RWPE2 (cell line): ENCODE data around the gene KANSL1L.

Source experiments
- ATAC-seq: fragments of 200-7000 bp; cut with Tn5 transposase; 3 replicates; pipeline ENCODE4 v1.9.1; 2021; ENCODE audit warnings: low read depth
- DNase-seq: peaks from one replicate; pipeline ENCODE4 v3.0.0-alpha.2; 2020; ENCODE audit warnings: low spot score
- H3K27ac ChIP-seq: fragments of 450-650 bp; 2 replicates; pipeline ENCODE4 v1.5.1; 2017; ENCODE audit warnings: mild to moderate bottlenecking; ENCODE audit not compliant: poor library complexity, severe bottlenecking
- H3K27me3 ChIP-seq: fragments of 250-450 bp; sonication (Bioruptor Pico); 2 replicates; pipeline ENCODE4 v1.5.1; 2021; ENCODE audit warnings: mild to moderate bottlenecking, moderate library complexity; ENCODE audit not compliant: insufficient read depth, poor library complexity, severe bottlenecking
- H3K36me3 ChIP-seq: fragments of 250-450 bp; sonication (Bioruptor Pico); 2 replicates; pipeline ENCODE4 v1.5.1; 2020; ENCODE audit warnings: low read depth, mild to moderate bottlenecking, moderate library complexity
- H3K4me1 ChIP-seq: fragments of 250-450 bp; sonication (Bioruptor Pico); 2 replicates; pipeline ENCODE4 v1.5.1; 2021; ENCODE audit warnings: mild to moderate bottlenecking, moderate library complexity; ENCODE audit not compliant: insufficient read depth, poor library complexity, severe bottlenecking
- H3K4me3 ChIP-seq: fragments of 250-450 bp; sonication (Bioruptor Pico); 2 replicates; pipeline ENCODE4 v1.5.1; 2021; ENCODE audit warnings: mild to moderate bottlenecking, moderate library complexity; ENCODE audit not compliant: severe bottlenecking
- H3K9me3 ChIP-seq: fragments of 250-450 bp; sonication (Bioruptor Pico); 2 replicates; pipeline ENCODE4 v1.5.1; 2021; ENCODE audit warnings: mild to moderate bottlenecking, moderate library complexity; ENCODE audit not compliant: severe bottlenecking
- TF ChIP-seq, protein P1 (sequence below): fragments of 450-650 bp; IDR thresholded peaks from one replicate; pipeline ENCODE4 v1.5.1; 2017; ENCODE audit warnings: mild to moderate bottlenecking, moderate library complexity; ENCODE audit not compliant: poor library complexity, severe bottlenecking

The KANSL1L gene

DNA sequence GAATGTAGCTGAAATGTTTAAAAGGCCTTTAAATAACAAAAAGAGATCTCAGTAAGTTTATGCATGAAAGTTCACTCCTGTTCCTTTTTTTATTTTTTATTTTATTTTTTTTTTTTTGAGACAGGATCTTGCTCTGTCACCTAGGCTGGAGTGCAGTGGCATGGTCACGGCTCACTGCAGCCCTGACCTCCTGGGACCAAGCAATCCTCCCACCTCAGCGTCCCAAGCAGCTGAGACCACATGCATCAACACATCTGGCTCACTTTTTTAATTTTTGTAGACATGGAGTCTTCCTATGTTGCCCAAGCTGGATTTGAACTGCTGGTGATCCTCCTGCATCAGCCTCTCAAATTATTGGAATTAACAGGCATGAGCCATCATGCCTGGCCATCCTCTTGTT, 84.3 kb downstream of the KANSL1L start:
- no peak overlapping the region for H3K27ac ChIP-seq
- H3K27me3 ChIP-seq = no peaks in the 10 kb centered on the region
- no peaks in the 10 kb centered on the region for H3K36me3 ChIP-seq
- H3K4me1 ChIP-seq = no peaks in the 10 kb centered on the region
- no peaks in the 10 kb centered on the region for H3K9me3 ChIP-seq
- ATAC-seq (no peak), DNase-seq (no peak)
- no peak overlapping the region for H3K4me3 ChIP-seq
- TF ChIP-seq, protein P1, sequence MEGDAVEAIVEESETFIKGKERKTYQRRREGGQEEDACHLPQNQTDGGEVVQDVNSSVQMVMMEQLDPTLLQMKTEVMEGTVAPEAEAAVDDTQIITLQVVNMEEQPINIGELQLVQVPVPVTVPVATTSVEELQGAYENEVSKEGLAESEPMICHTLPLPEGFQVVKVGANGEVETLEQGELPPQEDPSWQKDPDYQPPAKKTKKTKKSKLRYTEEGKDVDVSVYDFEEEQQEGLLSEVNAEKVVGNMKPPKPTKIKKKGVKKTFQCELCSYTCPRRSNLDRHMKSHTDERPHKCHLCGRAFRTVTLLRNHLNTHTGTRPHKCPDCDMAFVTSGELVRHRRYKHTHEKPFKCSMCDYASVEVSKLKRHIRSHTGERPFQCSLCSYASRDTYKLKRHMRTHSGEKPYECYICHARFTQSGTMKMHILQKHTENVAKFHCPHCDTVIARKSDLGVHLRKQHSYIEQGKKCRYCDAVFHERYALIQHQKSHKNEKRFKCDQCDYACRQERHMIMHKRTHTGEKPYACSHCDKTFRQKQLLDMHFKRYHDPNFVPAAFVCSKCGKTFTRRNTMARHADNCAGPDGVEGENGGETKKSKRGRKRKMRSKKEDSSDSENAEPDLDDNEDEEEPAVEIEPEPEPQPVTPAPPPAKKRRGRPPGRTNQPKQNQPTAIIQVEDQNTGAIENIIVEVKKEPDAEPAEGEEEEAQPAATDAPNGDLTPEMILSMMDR = no peak

DNA sequence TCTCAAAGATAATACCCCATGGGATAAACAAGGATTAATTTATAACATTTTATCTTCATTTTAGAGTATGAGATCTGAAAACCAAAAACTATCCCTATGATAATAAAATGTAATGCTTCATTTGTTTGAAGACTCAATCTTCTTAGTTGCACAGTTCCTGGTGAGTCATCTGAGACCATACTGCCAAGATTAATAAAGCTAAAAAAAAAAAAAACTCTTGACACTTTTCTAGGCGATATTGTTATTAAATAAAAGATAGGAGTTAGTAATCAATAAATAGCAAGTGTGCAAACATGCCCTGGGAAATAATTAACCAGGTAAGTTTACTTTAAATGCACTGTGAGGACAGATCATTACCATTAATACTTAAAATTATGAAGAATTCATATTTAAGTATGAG, 84.9 kb downstream of the KANSL1L start:
- Histone ChIP-seq H3K9me3 (no peaks in the 10 kb centered on the region), H3K36me3 (no peaks in the 10 kb centered on the region), H3K27me3 (no peaks in the 10 kb centered on the region), H3K27ac (no peak overlapping the region), H3K4me3 (no peak overlapping the region), H3K4me1 (no peaks in the 10 kb centered on the region)
- TF ChIP-seq, protein P1 = no peak
- no peak for DNase-seq
- ATAC-seq = no peak

DNA sequence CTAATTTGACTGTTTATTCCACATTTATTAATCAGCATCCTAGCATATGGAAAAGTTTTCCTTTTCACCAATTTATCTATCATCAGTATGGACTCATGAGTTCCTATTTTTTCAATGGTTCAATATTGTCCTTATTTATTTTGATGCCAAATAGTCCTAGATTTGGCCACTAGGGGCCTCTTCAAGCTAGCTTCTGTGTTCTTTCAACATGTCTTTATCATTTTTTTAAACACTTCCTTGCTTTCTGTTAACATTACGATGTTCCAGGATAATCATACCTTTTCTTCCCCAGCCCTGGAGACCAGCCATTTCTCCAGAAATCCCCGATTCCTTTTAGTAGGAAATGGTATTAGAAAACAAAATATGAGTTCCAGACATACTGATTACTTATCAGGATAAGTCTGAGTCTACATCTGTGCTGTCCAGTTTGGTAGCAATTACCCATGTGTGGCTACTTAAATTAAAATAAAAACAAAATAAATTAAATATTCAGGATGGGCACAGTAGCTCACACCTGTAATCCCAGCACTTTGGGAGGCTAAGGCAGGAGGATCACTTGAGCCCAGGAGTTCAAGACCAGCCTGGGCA, 98.2 kb downstream of the KANSL1L start:
- TF ChIP-seq, protein P1 = peak; percentile 87
- H3K4me3 ChIP-seq = no peak overlapping the region
- H3K27me3 ChIP-seq = no peaks in the 10 kb centered on the region
- ATAC-seq = peak; percentile 63; the same call in 2 of the 3 replicates
- H3K27ac ChIP-seq = no peak overlapping the region
- H3K36me3 ChIP-seq = no peaks in the 10 kb centered on the region
- no peaks in the 10 kb centered on the region for H3K9me3 ChIP-seq
- DNase-seq = no peak
- H3K4me1 ChIP-seq = no peaks in the 10 kb centered on the region

DNA sequence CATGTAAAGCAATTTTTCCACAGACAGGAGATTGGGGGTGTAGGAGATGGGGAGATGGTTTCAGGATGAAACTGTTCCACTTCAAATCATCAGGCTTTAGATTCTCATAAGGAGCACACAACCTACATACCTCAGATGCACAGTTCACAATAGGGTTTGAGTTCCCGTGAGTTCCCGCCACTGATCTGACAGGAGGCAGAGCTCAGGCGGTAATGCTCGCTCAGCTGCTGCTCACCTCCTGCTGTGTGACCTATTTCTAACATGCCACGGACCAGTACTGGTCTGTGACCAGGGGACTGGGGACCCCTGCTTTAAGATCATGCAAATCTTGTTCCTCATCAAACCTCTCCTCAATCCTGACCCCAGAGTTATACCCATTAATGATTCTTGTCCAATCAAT, 98.7 kb downstream of the KANSL1L start:
- TF ChIP-seq, protein P1 = no peak
- ATAC-seq (no peak), DNase-seq (no peak)
- Histone ChIP-seq H3K4me3 (no peak overlapping the region), H3K9me3 (no peaks in the 10 kb centered on the region), H3K27ac (no peak overlapping the region), H3K4me1 (no peaks in the 10 kb centered on the region), H3K27me3 (no peaks in the 10 kb centered on the region), H3K36me3 (no peaks in the 10 kb centered on the region)

DNA sequence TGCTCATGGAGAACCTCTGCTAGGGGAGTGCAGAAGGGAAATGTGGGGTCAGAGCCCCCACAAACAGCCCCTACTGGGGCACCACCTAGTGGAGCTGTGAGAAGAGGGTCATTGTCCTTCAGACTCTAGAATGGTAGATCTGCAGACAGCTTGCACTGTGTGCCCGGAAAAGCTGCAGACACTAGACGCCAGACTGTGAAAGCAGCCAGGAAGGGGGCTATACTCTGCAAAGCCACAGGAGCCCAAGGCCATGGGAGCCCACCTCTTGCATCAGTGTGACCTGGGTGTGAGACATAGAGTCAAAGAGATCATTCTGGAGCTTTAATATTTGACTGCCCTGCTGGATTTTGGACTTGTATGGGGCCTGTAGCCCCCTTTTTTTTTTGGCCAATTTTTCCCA, 107.9 kb downstream of the KANSL1L start:
- DNase-seq = no peak
- no peaks in the 10 kb centered on the region for H3K4me1 ChIP-seq
- no peak overlapping the region for H3K27ac ChIP-seq
- no peaks in the 10 kb centered on the region for H3K27me3 ChIP-seq
- no peak overlapping the region for H3K4me3 ChIP-seq
- H3K9me3 ChIP-seq = no peaks in the 10 kb centered on the region
- no peak for ATAC-seq
- TF ChIP-seq, protein P1 = no peak
- no peaks in the 10 kb centered on the region for H3K36me3 ChIP-seq
